Measurements from ENCODE around the gene TOMM5. TPM values are rescaled to one million over a fixed set of nuclear protein-coding genes. Genes with fewer than 3 reads are reported as not detected.

Gene TOMM5
- total and polyA plus RNA-seq, 2 of the 4 experiments (the other 2 are of a cell fraction) = 159 to 206 TPM

DNA sequence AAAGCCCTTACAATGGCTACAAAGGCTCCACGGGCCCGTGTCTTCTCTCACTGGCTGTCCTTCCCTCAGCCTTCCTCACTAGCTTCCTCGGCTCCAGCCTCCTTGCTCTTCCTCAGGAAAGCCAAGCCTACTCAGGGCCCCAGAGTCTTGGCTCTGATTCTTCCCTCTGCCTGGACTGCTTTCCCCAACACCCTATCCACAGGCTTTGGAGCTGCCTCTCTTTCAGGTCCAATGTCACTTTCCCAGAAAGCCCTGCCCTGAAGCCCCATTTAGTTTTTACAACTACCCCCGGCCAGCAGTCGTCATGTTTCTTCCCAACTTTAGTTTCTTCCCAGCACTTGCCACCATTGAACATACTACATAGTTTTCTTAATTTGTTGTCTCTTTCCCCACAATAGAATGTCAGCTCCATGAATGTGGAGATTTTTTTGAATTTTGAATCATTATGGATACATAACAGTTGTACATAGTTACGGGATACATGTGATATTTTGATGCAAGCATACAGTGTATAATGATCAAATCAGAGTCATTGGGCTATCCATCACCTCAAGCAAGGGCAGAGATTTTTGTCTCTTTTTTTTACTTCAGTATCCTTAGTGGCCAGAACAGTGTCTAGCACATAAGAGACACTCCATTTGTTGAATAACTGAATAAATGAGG, 17.5 kb upstream of the TOMM5 start:
- Histone ChIP-seq H3K14ac (replicated peaks; ENCODE audit: low read depth, low read length) (no peak overlapping the region), H2AK5ac (ENCODE audit: low read depth, low read length) (no peak overlapping the region), H3K79me1 (ENCODE audit: low read depth in 1 of 2, low read length in 2 of 2) (no peaks in the 10 kb centered on the region), H2BK20ac (ENCODE audit: low read depth, low read length) (no peak overlapping the region), H3K4me1 (ENCODE audit: control insufficient read depth, insufficient read depth, low read length) (no peaks in the 10 kb centered on the region), H3K56ac (ENCODE audit: extremely low read depth, insufficient read depth, low read length) (no peak overlapping the region), H3K27ac (ENCODE audit: insufficient read depth, low read length) (no peak overlapping the region), H2AK9ac (replicated peaks; ENCODE audit: low read depth, low read length, poor library complexity) (no peak overlapping the region), H3K4ac (ENCODE audit: low read depth, low read length) (no peak overlapping the region), H3K9ac (ENCODE audit: low read depth, low read length) (no peak overlapping the region), H3K9me3 (ENCODE audit: control insufficient read depth, insufficient read depth, low read length) (no peaks in the 10 kb centered on the region), H3K9me1 (ENCODE audit: insufficient read depth, low read length) (no peaks in the 10 kb centered on the region), H4K20me1 (ENCODE audit: insufficient read depth, low read length) (no peaks in the 10 kb centered on the region), H4K8ac (ENCODE audit: low read depth in 2 of 2, low read length in 2 of 2) (no peak overlapping the region), H2AFZ (replicated peaks; ENCODE audit: low read length, poor library complexity) (peak overlapping the region; percentile 14), H3K18ac (ENCODE audit: low read depth, low read length) (no peak overlapping the region), H2BK5ac (ENCODE audit: low read depth, low read length, poor library complexity, severe bottlenecking) (no peak overlapping the region), H4K5ac (ENCODE audit: low read depth, low read length) (no peak overlapping the region), H3K4me3 (ENCODE audit: insufficient read depth, low read depth, low read length) (no peak overlapping the region), H3K36me3 (ENCODE audit: control insufficient read depth, insufficient read depth, low read length) (no peaks in the 10 kb centered on the region), H3K23ac (ENCODE audit: low read depth, low read length) (no peak overlapping the region), H2BK15ac (ENCODE audit: low read depth, low read length) (no peak overlapping the region), H3K27me3 (ENCODE audit: control insufficient read depth, insufficient read depth, low read length) (peaks cover 25% of the 10 kb centered on the region), H3K4me2 (ENCODE audit: low read depth, low read length) (no peak overlapping the region), H2BK120ac (ENCODE audit: low read depth, low read length) (no peak overlapping the region), H4K91ac (ENCODE audit: insufficient read depth, low read depth, low read length) (no peak overlapping the region)
- intact Hi-C loops (cut with micrococcal nuclease) = no loop called here
- no peak for ATAC-seq (ENCODE audit: low read depth)
- in situ Hi-C loops (cut with MboI; ENCODE audit: low sequenced_read_pairs) = no loop called here
- dilution Hi-C loops (cut with HindIII; ENCODE audit: low sequenced_read_pairs, unreplicated experiment) = no loop called here
- POLR2A ChIA-PET (ENCODE audit: unreplicated experiment) = no interaction called here
- no TSS peak for BruUV-seq (replicated peaks)
- DNase-seq = no peak
- CTCF ChIA-PET = no interaction called here
- TF ChIP-seq MXI1 (IDR thresholded peaks at IDR 0.05; ENCODE audit: borderline replicate concordance, low read depth, low read length) = no peak
- no peak for TF ChIP-seq CEBPB (IDR thresholded peaks at IDR 0.05; ENCODE audit: low read depth, low read length)
- no peak for TF ChIP-seq CTCF (conservative IDR thresholded peaks at IDR 0.05; ENCODE audit: low read depth, low read length)
- no peak for TF ChIP-seq RCOR1 (IDR thresholded peaks at IDR 0.05; ENCODE audit: insufficient replicate concordance, low read length)
- no peak for TF ChIP-seq ELK1 (IDR thresholded peaks at IDR 0.05; ENCODE audit: borderline replicate concordance, low read depth, low read length)
- 71% methylated on average over 1 of the region's 6 CpGs; no CpG with 5 or more reads in 1 of the 2 experiments for WGBS, 2 experiments (ENCODE audit: extremely low coverage in 2 of 2, insufficient read length in 1 of 2)
